ENCODE data around the gene CD300LF.
A peak's percentile ranks its signal among the peaks of the same experiment; 100 is the strongest.

Gene CD300LF

GRCh38 chr17:74654742-74655141 lies 58.0 kb downstream of the CD300LF start:
- no peak for FAIRE-seq
- no peak for DNase-seq (ENCODE audit: extremely low spot score, insufficient read length, low read depth)

GRCh38 chr17:74652020-74652419 lies 60.7 kb downstream of the CD300LF start:
- DNase-seq (ENCODE audit: extremely low spot score, insufficient read length, low read depth) = no peak
- no peak for FAIRE-seq

- DNase-seq (ENCODE audit: extremely low spot score, insufficient read length, low read depth) (no peak), FAIRE-seq (no peak)
These were observed 62.8 kb downstream of the CD300LF start for GRCh38 chr17:74649909-74650308.

GRCh38 chr17:74647871-74648672 lies 64.7 kb downstream of the CD300LF start:
- FAIRE-seq = no peak

GRCh38 chr17:74646231-74646630 lies 66.5 kb downstream of the CD300LF start:
- DNase-seq (ENCODE audit: extremely low spot score, insufficient read length, low read depth) = no peak
- peak; percentile 12 for FAIRE-seq

More at GRCh38 chr17:74647871-74648672, 64.7 kb downstream of the CD300LF start:
- DNase-seq (ENCODE audit: extremely low spot score, insufficient read length, low read depth) = no peak

GRCh38 chr17:74645010-74645409 lies 67.7 kb downstream of the CD300LF start:
- no peak for DNase-seq (ENCODE audit: extremely low spot score, insufficient read length, low read depth)
- FAIRE-seq = no peak

GRCh38 chr17:74644419-74644818 lies 68.3 kb downstream of the CD300LF start:
- no peak for DNase-seq (ENCODE audit: extremely low spot score, insufficient read length, low read depth)
- no peak for FAIRE-seq

Data from GM18507 (cell line).